HCT116 (cell line): ENCODE data around the gene NOC2L. TPM values are rescaled to one million over a fixed set of nuclear protein-coding genes. Genes with fewer than 3 reads are reported as not detected.

Experiments
- ATAC-seq: fragments of 200-7000 bp; cut with Tn5 transposase; 2 replicates; pipeline ENCODE4 v1.9.1; 2020; ENCODE audit warnings: mild to moderate bottlenecking, moderate library complexity
- BruUV-seq: library from RNA; stranded (reverse); fragments of 400-500 nt; replicated peaks from 2 replicates; lab custom pipeline; 2021; lab: Mats Ljungman, UMichigan
- CTCF ChIA-PET: fragments of 300-600 bp; sonication (Branson Sonifier 250); formaldehyde crosslinking; loops from one replicate; lab custom pipeline; 2021; ENCODE audit warnings: antibody characterized with exemption; lab: Charles Lee
- POLR2A ChIA-PET: fragments of 300-600, 350-600 bp; sonication (Branson Sonifier 250); formaldehyde crosslinking; loops from one replicate; lab custom pipeline; 2021; ENCODE audit warnings: antibody characterized with exemption; lab: Charles Lee
- RAD21 ChIA-PET, 2 experiments: fragments of 300-600 bp; sonication (Branson Sonifier 250); formaldehyde crosslinking; loops; one replicate each; lab custom pipeline; 2023; ENCODE audit warnings: low total read pairs in 2 of 2; ENCODE audit not compliant: uncharacterized antibody in 2 of 2, unreplicated experiment in 2 of 2, low non-redundant PET in 1 of 2; lab: Charles Lee
- DNase-seq: peaks from one replicate; pipeline ENCODE4 v3.0.0-alpha.2; 2010; ENCODE audit warnings: low read depth, low spot score
- H2AFZ ChIP-seq: fragments of 200-600 bp; shearing (Covaris generic), sonication (generic); 2 replicates; pipeline ENCODE4 v1.6.1; 2017; ENCODE audit warnings: low read depth, mixed run types, mixed read lengths, antibody characterized with exemption, low read length; ENCODE audit not compliant: poor library complexity, severe bottlenecking
- H3K27ac ChIP-seq: 2 replicates; pipeline ENCODE4 v1.5.1; 2012; ENCODE audit warnings: low read depth, low read length
- H3K27me3 ChIP-seq: fragments of 200-600 bp; sonication (generic); 2 replicates; pipeline ENCODE4 v1.6.1; 2016; ENCODE audit warnings: mixed run types, low read length, mixed read lengths; ENCODE audit not compliant: insufficient read depth
- H3K36me3 ChIP-seq, 2 experiments: fragments of 200-500 bp in 1 of 2; fragments of 200-600 bp in 1 of 2; sonication (Bioruptor generic) in 1 of 2; sonication (generic) in 1 of 2; 2 replicates each; pipeline versions ENCODE4 v1.5.1 to v1.6.1; 2014 to 2016; ENCODE audit warnings: low read length in 2 of 2, inconsistent platforms in 1 of 2, mixed read lengths in 1 of 2, mixed run types in 1 of 2; ENCODE audit not compliant: insufficient read depth in 2 of 2, control insufficient read depth in 1 of 2
- H3K4me1 ChIP-seq, 2 experiments: fragments of 200-600 bp in 1 of 2; sonication (generic) in 1 of 2; 2 replicates each; pipeline versions ENCODE4 v1.5.1 to v1.6.1; 2012 to 2017; ENCODE audit warnings: low read length in 2 of 2, inconsistent platforms in 1 of 2, mild to moderate bottlenecking in 1 of 2, mixed read lengths in 1 of 2, mixed run types in 1 of 2, moderate library complexity in 1 of 2; ENCODE audit not compliant: insufficient read depth in 2 of 2, control insufficient read depth in 1 of 2
- H3K4me2 ChIP-seq: fragments of 200-600 bp; sonication (generic); 2 replicates; pipeline ENCODE4 v1.6.1; 2017; ENCODE audit warnings: mixed run types, low read length, mixed read lengths
- H3K4me3 ChIP-seq, 2 experiments: fragments of 200-600 bp in 1 of 2; sonication (generic) in 1 of 2; replicated peaks in 1 of 2; 2 replicates each; pipeline ENCODE4 v1.5.1; 2011 to 2016; ENCODE audit warnings: low read length in 2 of 2, control low read depth in 1 of 2, low read depth in 1 of 2, mild to moderate bottlenecking in 1 of 2, mixed read lengths in 1 of 2, mixed run types in 1 of 2
- H3K79me2 ChIP-seq: fragments of 200-600 bp; sonication (generic); 2 replicates; pipeline ENCODE4 v1.6.1; 2017; ENCODE audit warnings: mild to moderate bottlenecking, mixed run types, low read length, moderate library complexity, mixed read lengths; ENCODE audit not compliant: insufficient read depth
- H3K9ac ChIP-seq: fragments of 200-600 bp; sonication (generic); 2 replicates; pipeline ENCODE4 v1.6.1; 2016; ENCODE audit warnings: low read length, mixed read lengths
- H3K9me2 ChIP-seq: fragments of 200-600 bp; sonication (generic), shearing (Covaris generic); 2 replicates; pipeline ENCODE4 v1.6.1; 2017; ENCODE audit warnings: mixed run types, mild to moderate bottlenecking, moderate library complexity; ENCODE audit not compliant: insufficient read depth
- H3K9me3 ChIP-seq, 2 experiments: fragments of 200-500 bp in 1 of 2; fragments of 200-600 bp in 1 of 2; sonication (Bioruptor generic) in 1 of 2; sonication (generic) in 1 of 2; 2 replicates each; pipeline ENCODE4 v1.6.1; 2014 to 2017; ENCODE audit warnings: low read length in 2 of 2, mixed read lengths in 2 of 2, inconsistent platforms in 1 of 2, low read depth in 1 of 2, mild to moderate bottlenecking in 1 of 2, mixed run types in 1 of 2, moderate library complexity in 1 of 2; ENCODE audit not compliant: control insufficient read depth in 1 of 2, insufficient read depth in 1 of 2
- H4K20me1 ChIP-seq: fragments of 200-600 bp; sonication (generic), shearing (Covaris generic); 2 replicates; pipeline ENCODE4 v1.6.1; 2017; ENCODE audit warnings: mixed run types, mild to moderate bottlenecking, moderate library complexity; ENCODE audit not compliant: insufficient read depth
- ELF1 ChIP-seq: IDR thresholded peaks from 2 replicates; pipeline ENCODE4 v1.6.1; 2012; ENCODE audit warnings: low read depth, borderline replicate concordance
- FOSL1 ChIP-seq: IDR thresholded peaks from 2 replicates; pipeline ENCODE4 v1.6.1; 2012; ENCODE audit warnings: low read depth
- TCF7L2 ChIP-seq: IDR thresholded peaks from 2 replicates; pipeline ENCODE4 v1.7.0; 2011; ENCODE audit warnings: borderline replicate concordance, inconsistent platforms; ENCODE audit not compliant: insufficient read depth, insufficient read length; ENCODE audit errors: extremely low read depth
- ZBTB33 ChIP-seq: IDR thresholded peaks from 2 replicates; pipeline ENCODE4 v1.6.1; 2011; ENCODE audit warnings: mild to moderate bottlenecking, low read length, moderate library complexity; ENCODE audit not compliant: insufficient replicate concordance; ENCODE audit errors: extremely low read depth
- ZNF274 ChIP-seq: fragments of 200-500 bp; sonication (Bioruptor generic); IDR thresholded peaks from 2 replicates; pipeline ENCODE4 v1.6.1; 2014; ENCODE audit warnings: mild to moderate bottlenecking, low read depth, low read length, inconsistent platforms
- intact Hi-C: fragments of 100-400 bp; cut with micrococcal nuclease; formaldehyde crosslinking; loops from 2 replicates; pipeline ENCODE4 v1.10.0; 2022
- total RNA-seq: library from RNA; stranded (reverse); gene quantifications from one replicate; pipeline ENCODE4 v1.2.1, GENCODE V29; 2021; ENCODE audit not compliant: unreplicated experiment
- TF ChIP-seq, protein P1 (sequence below), 3 experiments: fragments of 200-600 bp in 1 of 3; sonication (generic) in 1 of 3; IDR thresholded peaks in 2 of 3; conservative IDR thresholded peaks in 1 of 3; 2 replicates each; pipeline ENCODE4 v1.5.1; 2012 to 2017; ENCODE audit warnings: low read depth in 2 of 3, low read length in 2 of 3, antibody characterized with exemption in 1 of 3, borderline replicate concordance in 1 of 3, control low read depth in 1 of 3, mild to moderate bottlenecking in 1 of 3, mixed read lengths in 1 of 3, mixed run types in 1 of 3, moderate library complexity in 1 of 3; ENCODE audit not compliant: insufficient read depth in 1 of 3
- TF ChIP-seq, protein P2 (sequence below): IDR thresholded peaks from 2 replicates; pipeline ENCODE4 v1.6.1; 2012
- TF ChIP-seq, protein P3 (sequence below): IDR thresholded peaks from 2 replicates; pipeline ENCODE4 v1.6.1; 2012; ENCODE audit warnings: low read depth

The NOC2L gene
- total RNA-seq, 1 experiment from 2014 or later = 260 TPM

DNA sequence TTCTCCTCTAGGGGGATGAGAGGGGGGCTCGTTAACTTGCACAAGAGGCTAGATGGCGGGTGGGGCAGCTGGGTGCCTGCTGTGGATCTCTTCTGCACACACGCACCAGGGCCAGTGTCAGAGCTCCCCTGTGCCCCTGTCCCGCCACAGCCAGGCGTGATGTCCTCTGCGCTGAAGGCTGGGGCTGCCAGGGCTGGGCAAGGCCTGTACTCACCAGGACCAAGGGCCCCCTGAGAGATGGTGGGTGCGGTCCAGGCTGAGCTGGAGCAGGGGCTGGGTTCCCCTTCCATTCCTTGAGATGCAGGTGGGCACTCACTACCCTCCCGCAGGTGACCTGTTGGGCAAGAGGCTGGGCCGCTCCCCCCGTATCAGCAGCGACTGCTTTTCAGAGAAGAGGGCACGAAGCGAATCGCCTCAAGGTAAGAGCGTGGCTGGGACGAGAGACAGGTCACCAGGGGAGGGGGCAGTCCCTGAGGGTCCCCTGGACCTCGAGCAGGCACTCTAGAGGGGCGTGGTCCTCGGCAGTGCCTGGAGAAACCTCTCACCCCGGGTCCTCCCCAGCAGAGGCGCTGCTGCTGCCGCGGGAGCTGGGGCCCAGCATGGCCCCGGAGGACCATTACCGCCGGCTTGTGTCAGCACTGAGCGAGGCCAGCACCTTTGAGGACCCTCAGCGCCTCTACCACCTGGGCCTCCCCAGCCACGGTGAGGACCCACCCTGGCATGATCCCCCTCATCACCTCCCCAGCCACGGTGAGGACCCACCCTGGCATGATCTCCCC, 20.2 kb downstream of the NOC2L start:
- H3K79me2 ChIP-seq = no peaks in the 10 kb centered on the region
- TF ChIP-seq, protein P1, sequence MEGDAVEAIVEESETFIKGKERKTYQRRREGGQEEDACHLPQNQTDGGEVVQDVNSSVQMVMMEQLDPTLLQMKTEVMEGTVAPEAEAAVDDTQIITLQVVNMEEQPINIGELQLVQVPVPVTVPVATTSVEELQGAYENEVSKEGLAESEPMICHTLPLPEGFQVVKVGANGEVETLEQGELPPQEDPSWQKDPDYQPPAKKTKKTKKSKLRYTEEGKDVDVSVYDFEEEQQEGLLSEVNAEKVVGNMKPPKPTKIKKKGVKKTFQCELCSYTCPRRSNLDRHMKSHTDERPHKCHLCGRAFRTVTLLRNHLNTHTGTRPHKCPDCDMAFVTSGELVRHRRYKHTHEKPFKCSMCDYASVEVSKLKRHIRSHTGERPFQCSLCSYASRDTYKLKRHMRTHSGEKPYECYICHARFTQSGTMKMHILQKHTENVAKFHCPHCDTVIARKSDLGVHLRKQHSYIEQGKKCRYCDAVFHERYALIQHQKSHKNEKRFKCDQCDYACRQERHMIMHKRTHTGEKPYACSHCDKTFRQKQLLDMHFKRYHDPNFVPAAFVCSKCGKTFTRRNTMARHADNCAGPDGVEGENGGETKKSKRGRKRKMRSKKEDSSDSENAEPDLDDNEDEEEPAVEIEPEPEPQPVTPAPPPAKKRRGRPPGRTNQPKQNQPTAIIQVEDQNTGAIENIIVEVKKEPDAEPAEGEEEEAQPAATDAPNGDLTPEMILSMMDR (IDR thresholded peaks at IDR 0.05 in 2 of 3, conservative IDR thresholded peaks at IDR 0.05 in 1 of 3; ENCODE audit: borderline replicate concordance in 1 of 3, insufficient read depth in 1 of 3, low read depth in 2 of 3, low read length in 2 of 3) = no peak
- no peak for TF ChIP-seq ZNF274
- TF ChIP-seq ZBTB33 = no peak
- TF ChIP-seq TCF7L2 = no peak
- no peak for TF ChIP-seq FOSL1
- TF ChIP-seq, protein P2, sequence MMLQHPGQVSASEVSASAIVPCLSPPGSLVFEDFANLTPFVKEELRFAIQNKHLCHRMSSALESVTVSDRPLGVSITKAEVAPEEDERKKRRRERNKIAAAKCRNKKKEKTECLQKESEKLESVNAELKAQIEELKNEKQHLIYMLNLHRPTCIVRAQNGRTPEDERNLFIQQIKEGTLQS = no peak
- no peak for TF ChIP-seq ELF1
- TF ChIP-seq, protein P3, sequence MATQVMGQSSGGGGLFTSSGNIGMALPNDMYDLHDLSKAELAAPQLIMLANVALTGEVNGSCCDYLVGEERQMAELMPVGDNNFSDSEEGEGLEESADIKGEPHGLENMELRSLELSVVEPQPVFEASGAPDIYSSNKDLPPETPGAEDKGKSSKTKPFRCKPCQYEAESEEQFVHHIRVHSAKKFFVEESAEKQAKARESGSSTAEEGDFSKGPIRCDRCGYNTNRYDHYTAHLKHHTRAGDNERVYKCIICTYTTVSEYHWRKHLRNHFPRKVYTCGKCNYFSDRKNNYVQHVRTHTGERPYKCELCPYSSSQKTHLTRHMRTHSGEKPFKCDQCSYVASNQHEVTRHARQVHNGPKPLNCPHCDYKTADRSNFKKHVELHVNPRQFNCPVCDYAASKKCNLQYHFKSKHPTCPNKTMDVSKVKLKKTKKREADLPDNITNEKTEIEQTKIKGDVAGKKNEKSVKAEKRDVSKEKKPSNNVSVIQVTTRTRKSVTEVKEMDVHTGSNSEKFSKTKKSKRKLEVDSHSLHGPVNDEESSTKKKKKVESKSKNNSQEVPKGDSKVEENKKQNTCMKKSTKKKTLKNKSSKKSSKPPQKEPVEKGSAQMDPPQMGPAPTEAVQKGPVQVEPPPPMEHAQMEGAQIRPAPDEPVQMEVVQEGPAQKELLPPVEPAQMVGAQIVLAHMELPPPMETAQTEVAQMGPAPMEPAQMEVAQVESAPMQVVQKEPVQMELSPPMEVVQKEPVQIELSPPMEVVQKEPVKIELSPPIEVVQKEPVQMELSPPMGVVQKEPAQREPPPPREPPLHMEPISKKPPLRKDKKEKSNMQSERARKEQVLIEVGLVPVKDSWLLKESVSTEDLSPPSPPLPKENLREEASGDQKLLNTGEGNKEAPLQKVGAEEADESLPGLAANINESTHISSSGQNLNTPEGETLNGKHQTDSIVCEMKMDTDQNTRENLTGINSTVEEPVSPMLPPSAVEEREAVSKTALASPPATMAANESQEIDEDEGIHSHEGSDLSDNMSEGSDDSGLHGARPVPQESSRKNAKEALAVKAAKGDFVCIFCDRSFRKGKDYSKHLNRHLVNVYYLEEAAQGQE = no peak
- DNase-seq (no peak), ATAC-seq (no peak)
- peak overlapping the region; percentile 73; the same call in 1 of the 2 replicates for H3K4me2 ChIP-seq
- H3K4me1 ChIP-seq = peaks cover 55 to 62% of the 10 kb centered on the region in 2 experiments
- no peak overlapping the region for H3K4me3 ChIP-seq
- H3K27ac ChIP-seq = peak overlapping the region; percentile 5; the same call in 1 of the 2 replicates
- H3K27me3 ChIP-seq = peaks cover 18% of the 10 kb centered on the region; the same call in 1 of the 2 replicates
- ChIA-PET POLR2A (no interaction called here), RAD21 (interaction anchor here in 1 of 2 experiments (1.0 to 1.1 kb wide), 2 partner anchors 11 to 35 kb away, joined by 3 read pairs; no protein-coding TSS in a partner anchor), CTCF (interaction anchor here (0.8 to 2.1 kb wide), 6 partner anchors 10 to 353 kb away, joined by 3 to 14 read pairs (median 4); no protein-coding TSS in a partner anchor)
- H3K9me2 ChIP-seq = no peaks in the 10 kb centered on the region
- no peak overlapping the region for H3K9ac ChIP-seq
- no peak overlapping the region for H2AFZ ChIP-seq
- no peaks in the 10 kb centered on the region for H3K9me3 ChIP-seq
- H4K20me1 ChIP-seq = no peaks in the 10 kb centered on the region
- no peaks in the 10 kb centered on the region for H3K36me3 ChIP-seq
- intact Hi-C loops = no loop called here
- no TSS peak for BruUV-seq
